ENCODE results near the gene DLK2. TPM values are rescaled to one million over a fixed set of nuclear protein-coding genes. Genes with fewer than 3 reads are reported as not detected.

Gene DLK2
- total and polyA plus RNA-seq, 2 experiments from 2014 or later: 0.21 to 0.47 TPM

- TF ChIP-seq CTCF (conservative IDR thresholded peaks at IDR 0.05; ENCODE audit: low read depth in 2 of 2) (no peak), JUNB (IDR thresholded peaks at IDR 0.05; ENCODE audit: unreplicated experiment) (no peak)
Measured at GRCh38 chr6:43435682-43436437, 19.5 kb downstream of the DLK2 start (continued).

GRCh38 chr6:43434943-43435342 lies 20.4 kb downstream of the DLK2 start:
- H3K4me3 Mint-ChIP-seq: no peak overlapping the region
- Histone ChIP-seq H3K9me2 (ENCODE audit: insufficient read depth) (no peaks in the 10 kb centered on the region), H3K27ac (ENCODE audit: low read depth) (no peak overlapping the region), H3K4me2 (no peak overlapping the region), H3F3A (replicated peaks; ENCODE audit: low read depth) (no peaks in the 10 kb centered on the region), H4K20me1 (replicated peaks; ENCODE audit: insufficient read depth) (no peaks in the 10 kb centered on the region), H3K4me1 (ENCODE audit: insufficient read depth) (no peaks in the 10 kb centered on the region), H3K36me3 (ENCODE audit: insufficient read depth) (no peaks in the 10 kb centered on the region), H2AFZ (no peak overlapping the region), H3K79me2 (replicated peaks; ENCODE audit: insufficient read depth) (0 out of 2 replicates have a peak, but pooled peaks cover 4% of the 10 kb centered on the region), H3K27me3 (ENCODE audit: insufficient read depth) (no peaks in the 10 kb centered on the region), H3K4me3 (no peak overlapping the region)
- H3K27ac Mint-ChIP-seq: no peak overlapping the region
- no peaks in the 10 kb centered on the region; the same call in 2 of the 3 replicates for H3K4me1 Mint-ChIP-seq
- H3K9me3 Mint-ChIP-seq: no peaks in the 10 kb centered on the region
- peaks cover 3% of the 10 kb centered on the region; the same call in 1 of the 3 replicates for H3K36me3 Mint-ChIP-seq (ENCODE audit: low read depth)
- H3K27me3 Mint-ChIP-seq (ENCODE audit: insufficient read depth, low read depth, poor library complexity): peaks cover 6% of the 10 kb centered on the region
- no peak for ATAC-seq
- no peak for DNase-seq (ENCODE audit: low spot score)
- TF ChIP-seq NANOG (IDR thresholded peaks at IDR 0.05; ENCODE audit: borderline replicate concordance) (no peak), REST (IDR thresholded peaks at IDR 0.05; ENCODE audit: unreplicated experiment) (no peak), EZH2 (IDR thresholded peaks at IDR 0.05; ENCODE audit: low read depth, unreplicated experiment) (no peak), STAT1 (IDR thresholded peaks at IDR 0.05; ENCODE audit: unreplicated experiment) (no peak), EZH2phosphoT487 (IDR thresholded peaks at IDR 0.05; ENCODE audit: unreplicated experiment) (no peak), ZNF114 (CRISPR knock-in tag; IDR thresholded peaks at IDR 0.05) (no peak), JUNB (IDR thresholded peaks at IDR 0.05; ENCODE audit: unreplicated experiment) (no peak), POLR2AphosphoS5 (IDR thresholded peaks at IDR 0.05; ENCODE audit: low read depth) (no peak), ZNF462 (CRISPR knock-in tag; IDR thresholded peaks at IDR 0.05) (no peak), CREB1 (CRISPR knock-in tag; IDR thresholded peaks at IDR 0.05; ENCODE audit: low read depth) (no peak), ZNF331 (CRISPR knock-in tag; IDR thresholded peaks at IDR 0.05; ENCODE audit: low read depth) (no peak)

Measured in GM23338 (cell line).